GM23248 (cell line): ENCODE data around the gene GNPNAT1. TPM values are rescaled to one million over a fixed set of nuclear protein-coding genes. Genes with fewer than 3 reads are reported as not detected.

Experiments used
- DNase-seq: peaks from one replicate; pipeline ENCODE4 v3.0.0-alpha.2; 2015
- H2AFZ ChIP-seq: fragments of 200-600 bp; sonication (generic); 2 replicates; pipeline ENCODE4 v1.6.1; 2016; ENCODE audit warnings: antibody characterized with exemption
- H3F3A ChIP-seq: fragments of 200-600 bp; sonication (generic); 2 replicates; pipeline ENCODE4 v1.6.1; 2016; ENCODE audit warnings: mild to moderate bottlenecking, antibody characterized with exemption, mixed run types; ENCODE audit not compliant: insufficient read depth
- H3K27ac ChIP-seq: fragments of 200-600 bp; sonication (generic); 2 replicates; pipeline ENCODE4 v1.5.1; 2016; ENCODE audit warnings: mild to moderate bottlenecking
- H3K27me3 ChIP-seq: fragments of 200-600 bp; sonication (generic); replicated peaks from 2 replicates; pipeline ENCODE4 v1.6.1; 2016; ENCODE audit warnings: mild to moderate bottlenecking; ENCODE audit not compliant: insufficient read depth
- H3K36me3 ChIP-seq: fragments of 200-600 bp; sonication (generic); 2 replicates; pipeline ENCODE4 v1.6.1; 2016; ENCODE audit warnings: low read depth, mild to moderate bottlenecking
- H3K4me1 ChIP-seq: fragments of 200-600 bp; sonication (generic); 2 replicates; pipeline ENCODE4 v1.6.1; 2016; ENCODE audit warnings: mild to moderate bottlenecking; ENCODE audit not compliant: insufficient read depth
- H3K4me2 ChIP-seq: fragments of 200-600 bp; sonication (generic); one replicate; pipeline ENCODE4 v1.6.1; 2016; ENCODE audit warnings: mild to moderate bottlenecking; ENCODE audit not compliant: unreplicated experiment
- H3K4me3 ChIP-seq: fragments of 200-600 bp; sonication (generic); 2 replicates; pipeline ENCODE4 v1.5.1; 2016; ENCODE audit warnings: mild to moderate bottlenecking
- H3K79me2 ChIP-seq: fragments of 200-600 bp; sonication (generic); 2 replicates; pipeline ENCODE4 v1.6.1; 2016; ENCODE audit warnings: mild to moderate bottlenecking; ENCODE audit not compliant: insufficient read depth
- H3K9ac ChIP-seq: fragments of 200-600 bp; sonication (generic); 2 replicates; pipeline ENCODE4 v1.6.1; 2016; ENCODE audit warnings: mild to moderate bottlenecking
- H3K9me2 ChIP-seq: fragments of 200-600 bp; sonication (generic); 2 replicates; pipeline ENCODE4 v1.6.1; 2016; ENCODE audit warnings: mixed run types, mild to moderate bottlenecking, moderate library complexity; ENCODE audit not compliant: insufficient read depth
- H3K9me3 ChIP-seq: fragments of 200-600 bp; sonication (generic); one replicate; pipeline ENCODE4 v1.6.1; 2017; ENCODE audit warnings: low read depth
- H4K20me1 ChIP-seq: fragments of 200-600 bp; sonication (generic); 2 replicates; pipeline ENCODE4 v1.6.0; 2016; ENCODE audit not compliant: insufficient read depth
- EZH2 ChIP-seq: fragments of 200-600 bp; sonication (generic); IDR thresholded peaks from 2 replicates; pipeline ENCODE4 v1.6.1; 2018; ENCODE audit warnings: antibody characterized with exemption, mild to moderate bottlenecking; ENCODE audit not compliant: insufficient read depth, poor library complexity, severe bottlenecking
- EZH2phosphoT487 ChIP-seq: fragments of 200-600 bp; sonication (generic); IDR thresholded peaks from 2 replicates; pipeline ENCODE4 v1.6.1; 2018; ENCODE audit warnings: antibody characterized with exemption, moderate library complexity, mild to moderate bottlenecking, low read depth; ENCODE audit not compliant: insufficient read depth
- WGBS, 2 experiments: methylation state at CpG; one replicate each; pipeline ENCODE4 v1.1.6; 2015 to 2017; ENCODE audit warnings: low lambda C conversion rate in 2 of 2, low coverage in 1 of 2; ENCODE audit errors: missing lambda C conversion rate in 2 of 2; 5-methylcytosine and 5-hydroxymethylcytosine counted together
- in situ Hi-C: fragments of 300-500 bp; cut with MboI; formaldehyde crosslinking; loops from 2 replicates; pipeline ENCODE4 v1.15.0; 2020
- polyA plus RNA-seq: library from polyadenylated mRNA; unstranded; fragments of >200 nt; fragmentation: Nextera tagmentation; extraction: Ambion mirVana; gene quantifications from 2 replicates; pipeline ENCODE4 v1.2.1, GENCODE V29; 2016
- total RNA-seq: library from RNA; depleted of rRNA; stranded (reverse); fragments of >200 nt; shearing (Covaris generic); gene quantifications from 2 replicates; pipeline ENCODE4 v1.2.3, GENCODE V29; 2014

GNPNAT1 gene
- total and polyA plus RNA-seq, 2 experiments from 2014 or later = 58.9 to 59.6 TPM

DNA sequence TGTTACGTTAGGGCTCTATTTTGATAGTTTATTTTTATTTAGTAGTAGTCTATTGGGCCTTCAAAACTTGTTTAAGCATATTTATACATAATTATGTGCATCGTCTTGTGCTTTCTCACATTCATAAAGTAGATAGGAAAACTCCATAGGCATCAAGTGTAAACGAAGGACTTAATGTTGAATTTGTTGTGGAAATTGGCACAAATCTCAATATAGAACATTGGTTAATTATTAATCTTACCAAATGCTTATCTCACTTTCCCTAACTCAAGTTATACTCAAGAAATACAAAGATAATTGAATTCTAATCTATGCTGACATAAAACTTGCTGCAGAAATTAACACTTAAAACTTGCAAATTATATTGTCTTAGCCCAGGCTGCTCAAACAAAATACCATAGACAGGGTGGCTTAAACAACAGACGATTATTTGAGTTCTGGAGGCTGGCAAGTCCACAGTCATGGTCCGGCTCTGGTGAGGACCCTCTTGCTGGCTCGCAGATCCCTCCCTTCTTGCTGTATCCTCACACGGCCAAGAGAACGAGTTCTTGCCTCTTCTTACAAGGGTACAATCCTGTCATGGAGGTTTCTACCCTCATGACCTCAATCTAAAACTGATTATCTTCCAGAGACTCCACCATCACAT lies 42.6 kb downstream of the GNPNAT1 start:
- no peaks in the 10 kb centered on the region for H3K4me1 ChIP-seq
- H3K4me2 ChIP-seq = no peak overlapping the region
- no peaks in the 10 kb centered on the region for H3F3A ChIP-seq
- H3K9ac ChIP-seq = no peak overlapping the region
- H2AFZ ChIP-seq = no peak overlapping the region
- no peaks in the 10 kb centered on the region for H4K20me1 ChIP-seq
- peaks cover 36% of the 10 kb centered on the region for H3K36me3 ChIP-seq
- no peaks in the 10 kb centered on the region for H3K9me2 ChIP-seq
- no peak overlapping the region for H3K4me3 ChIP-seq
- WGBS, 2 experiments = 88% methylated on average over 8 of the region's 8 CpGs
- in situ Hi-C loops = no loop called here
- peaks cover 28% of the 10 kb centered on the region for H3K79me2 ChIP-seq
- DNase-seq = no peak
- no peak for TF ChIP-seq EZH2
- no peak for TF ChIP-seq EZH2phosphoT487
- no peaks in the 10 kb centered on the region for H3K9me3 ChIP-seq
- no peaks in the 10 kb centered on the region for H3K27me3 ChIP-seq
- no peak overlapping the region for H3K27ac ChIP-seq

DNA sequence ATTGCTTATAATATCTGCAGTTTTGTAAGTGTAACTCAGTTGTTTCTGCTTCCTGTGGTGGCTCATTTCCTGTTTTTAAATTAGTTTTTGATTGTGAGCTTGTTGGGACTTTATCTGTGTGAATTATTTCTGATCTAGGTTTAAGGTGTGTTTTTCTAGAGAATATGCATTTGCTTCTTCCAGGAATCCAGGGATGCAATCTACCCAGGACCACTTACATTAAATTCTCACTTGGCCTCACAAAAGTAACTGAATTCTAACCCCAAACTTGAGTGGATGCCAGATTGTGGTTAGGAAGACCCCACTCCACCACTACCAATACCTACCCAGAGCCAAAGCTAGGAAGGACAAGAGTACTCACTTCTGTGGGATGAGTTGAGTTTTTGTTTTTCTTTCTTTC lies 49.5 kb downstream of the GNPNAT1 start:
- DNase-seq = no peak
- H3K4me1 ChIP-seq = peaks cover 15% of the 10 kb centered on the region

GRCh38 chr14:52740751-52741150 lies 50.7 kb downstream of the GNPNAT1 start:
- Histone ChIP-seq H4K20me1 (no peaks in the 10 kb centered on the region), H3F3A (peaks cover 20% of the 10 kb centered on the region), H3K9me2 (no peaks in the 10 kb centered on the region), H3K9ac (no peak overlapping the region), H3K27ac (no peak overlapping the region), H2AFZ (no peak overlapping the region), H3K36me3 (peaks cover 5% of the 10 kb centered on the region; the same call in 1 of the 2 replicates), H3K27me3 (no peaks in the 10 kb centered on the region), H3K79me2 (peaks cover 97% of the 10 kb centered on the region), H3K4me2 (no peak overlapping the region), H3K4me3 (no peak overlapping the region), H3K9me3 (no peaks in the 10 kb centered on the region), H3K4me1 (peaks cover 22% of the 10 kb centered on the region)
- WGBS, 2 experiments = 95 to 97% methylated on average over 1 of the region's 1 CpG
- DNase-seq = no peak
- no peak for TF ChIP-seq EZH2phosphoT487
- TF ChIP-seq EZH2 = no peak
- in situ Hi-C loops = no loop called here

More for the DNA sequence above, 49.5 kb downstream of the GNPNAT1 start:
- no peaks in the 10 kb centered on the region for H3K27me3 ChIP-seq
- H3K4me2 ChIP-seq = peak overlapping the region; percentile 9
- H3K9me2 ChIP-seq = no peaks in the 10 kb centered on the region
- H3F3A ChIP-seq = peaks cover 20% of the 10 kb centered on the region
- no peaks in the 10 kb centered on the region for H3K9me3 ChIP-seq
- peak overlapping the region; percentile 67 for H3K27ac ChIP-seq
- H3K9ac ChIP-seq = peak overlapping the region; percentile 26; the same call in 1 of the 2 replicates
- peaks cover 92% of the 10 kb centered on the region for H3K79me2 ChIP-seq
- peaks cover 10% of the 10 kb centered on the region; the same call in 1 of the 2 replicates for H3K36me3 ChIP-seq
- TF ChIP-seq EZH2phosphoT487 = no peak
- no peak for TF ChIP-seq EZH2
- H4K20me1 ChIP-seq = no peaks in the 10 kb centered on the region
- peak overlapping the region; percentile 55; the same call in 1 of the 2 replicates for H2AFZ ChIP-seq
- H3K4me3 ChIP-seq = no peak overlapping the region
- in situ Hi-C loops = no loop called here

- Histone ChIP-seq H3K27ac (no peak overlapping the region), H3K79me2 (peaks cover 99% of the 10 kb centered on the region), H4K20me1 (no peaks in the 10 kb centered on the region), H3K4me2 (no peak overlapping the region), H3K27me3 (no peaks in the 10 kb centered on the region), H3K4me3 (no peak overlapping the region), H3K36me3 (no peaks in the 10 kb centered on the region), H3K9ac (no peak overlapping the region), H3K4me1 (peaks cover 22% of the 10 kb centered on the region), H3K9me3 (no peaks in the 10 kb centered on the region), H3F3A (peaks cover 20% of the 10 kb centered on the region), H2AFZ (no peak overlapping the region), H3K9me2 (no peaks in the 10 kb centered on the region)
- DNase-seq = no peak
- TF ChIP-seq EZH2phosphoT487 (no peak), EZH2 (no peak)
- in situ Hi-C loops = no loop called here
Observed at GRCh38 chr14:52738409-52738808, 53.0 kb downstream of the GNPNAT1 start.
